GM23338 (cell line): ENCODE measurements around the gene AGAP1. TPM values are rescaled to one million over a fixed set of nuclear protein-coding genes. Genes with fewer than 3 reads are reported as not detected.

ENCODE experiments used
- ATAC-seq: fragments of 200-7000 bp; cut with Tn5 transposase; 3 replicates; pipeline ENCODE4 v1.9.1; 2020
- DNase-seq: peaks from one replicate; pipeline ENCODE4 v3.0.0-alpha.2; 2015; ENCODE audit warnings: low spot score
- H2AFZ ChIP-seq: fragments of 200-600 bp; sonication (generic); 2 replicates; pipeline ENCODE4 v1.8.0; 2016; ENCODE audit warnings: antibody characterized with exemption, mild to moderate bottlenecking, moderate library complexity
- H3F3A ChIP-seq: fragments of 200-600 bp; sonication (generic); replicated peaks from 2 replicates; pipeline ENCODE4 v1.8.0; 2017; ENCODE audit warnings: antibody characterized with exemption, mixed run types, low read depth
- H3K27ac ChIP-seq: fragments of 200-600 bp; sonication (generic); 2 replicates; pipeline ENCODE4 v1.6.1; 2016; ENCODE audit warnings: low read depth
- H3K27me3 ChIP-seq: fragments of 200-600 bp; sonication (generic); 2 replicates; pipeline ENCODE4 v1.8.0; 2016; ENCODE audit warnings: mild to moderate bottlenecking, mixed run types, moderate library complexity; ENCODE audit not compliant: insufficient read depth
- H3K36me3 ChIP-seq: fragments of 200-600 bp; sonication (generic); 2 replicates; pipeline ENCODE4 v1.8.0; 2016; ENCODE audit warnings: mild to moderate bottlenecking; ENCODE audit not compliant: insufficient read depth
- H3K4me1 ChIP-seq: fragments of 200-600 bp; sonication (generic); 2 replicates; pipeline ENCODE4 v1.8.0; 2016; ENCODE audit warnings: mild to moderate bottlenecking, moderate library complexity; ENCODE audit not compliant: insufficient read depth
- H3K4me2 ChIP-seq: fragments of 200-600 bp; sonication (generic); 2 replicates; pipeline ENCODE4 v1.7.1; 2017; ENCODE audit warnings: mixed run types
- H3K4me3 ChIP-seq: fragments of 200-600 bp; sonication (generic); 2 replicates; pipeline ENCODE4 v1.6.1; 2016; ENCODE audit warnings: mixed run types
- H3K79me2 ChIP-seq: fragments of 200-600 bp; sonication (generic); replicated peaks from 2 replicates; pipeline ENCODE4 v1.8.0; 2017; ENCODE audit warnings: mild to moderate bottlenecking; ENCODE audit not compliant: insufficient read depth
- H3K9me2 ChIP-seq: fragments of 200-600 bp; sonication (generic); 2 replicates; pipeline ENCODE4 v1.8.0; 2017; ENCODE audit not compliant: insufficient read depth
- H4K20me1 ChIP-seq: fragments of 200-600 bp; sonication (generic); replicated peaks from 2 replicates; pipeline ENCODE4 v1.8.0; 2017; ENCODE audit warnings: mild to moderate bottlenecking; ENCODE audit not compliant: insufficient read depth
- H3K27ac Mint-ChIP-seq: 2 replicates; pipeline ENCODE4 v1.8.0; 2020; ENCODE audit warnings: inconsistent platforms, mild to moderate bottlenecking, moderate library complexity, mixed read lengths
- H3K27me3 Mint-ChIP-seq: 3 replicates; pipeline ENCODE4 v1.8.0; 2022; ENCODE audit warnings: low read depth, mild to moderate bottlenecking, moderate library complexity, mixed read lengths, inconsistent platforms; ENCODE audit not compliant: insufficient read depth, poor library complexity
- H3K36me3 Mint-ChIP-seq: 3 replicates; pipeline ENCODE4 v1.8.0; 2021; ENCODE audit warnings: low read depth, mild to moderate bottlenecking, inconsistent platforms, moderate library complexity, mixed read lengths
- H3K4me1 Mint-ChIP-seq: 3 replicates; pipeline ENCODE4 v1.8.0; 2020; ENCODE audit warnings: mild to moderate bottlenecking, inconsistent platforms, mixed read lengths
- H3K4me3 Mint-ChIP-seq: 3 replicates; pipeline ENCODE4 v1.8.0; 2021; ENCODE audit warnings: moderate library complexity, mild to moderate bottlenecking, inconsistent platforms, mixed read lengths
- H3K9me3 Mint-ChIP-seq: 3 replicates; pipeline ENCODE4 v1.8.0; 2020; ENCODE audit warnings: moderate library complexity, mild to moderate bottlenecking, inconsistent platforms, mixed read lengths
- CREB1 ChIP-seq: fragments of 250-450 bp; sonication (Bioruptor Pico); IDR thresholded peaks from 2 replicates; pipeline ENCODE4 v1.5.0; 2020; ENCODE audit warnings: low read depth, mild to moderate bottlenecking, moderate library complexity
- CTCF ChIP-seq, 2 experiments: fragments of 200-600 bp in 1 of 2; sonication (generic) in 1 of 2; conservative IDR thresholded peaks; 2 replicates each; pipeline versions ENCODE4 v1.5.1 to v1.6.1; 2016 to 2017; ENCODE audit warnings: antibody characterized with exemption in 2 of 2, low read depth in 2 of 2, mild to moderate bottlenecking in 2 of 2, moderate library complexity in 1 of 2
- EZH2 ChIP-seq: fragments of 200-600 bp; sonication (generic); IDR thresholded peaks from one replicate; pipeline ENCODE4 v1.8.0; 2017; ENCODE audit warnings: antibody characterized with exemption, mild to moderate bottlenecking, low read depth; ENCODE audit not compliant: unreplicated experiment
- EZH2phosphoT487 ChIP-seq: fragments of 200-600 bp; sonication (generic); IDR thresholded peaks from one replicate; pipeline ENCODE4 v1.8.1; 2018; ENCODE audit warnings: antibody characterized with exemption; ENCODE audit not compliant: unreplicated experiment
- NANOG ChIP-seq: IDR thresholded peaks from 2 replicates; pipeline ENCODE4 v1.6.1; 2016; ENCODE audit warnings: antibody characterized with exemption, borderline replicate concordance
- POLR2AphosphoS5 ChIP-seq: IDR thresholded peaks from 2 replicates; pipeline ENCODE4 v1.6.1; 2016; ENCODE audit warnings: antibody characterized with exemption, low read depth
- REST ChIP-seq: IDR thresholded peaks from one replicate; pipeline ENCODE4 v1.6.1; 2018; ENCODE audit warnings: antibody characterized with exemption; ENCODE audit not compliant: unreplicated experiment
- STAT1 ChIP-seq: IDR thresholded peaks from one replicate; pipeline ENCODE4 v1.6.1; 2016; ENCODE audit warnings: antibody characterized with exemption; ENCODE audit not compliant: unreplicated experiment
- ZNF114 ChIP-seq: fragments of 250-450 bp; sonication (Bioruptor Pico); IDR thresholded peaks from 2 replicates; pipeline ENCODE4 v1.5.0; 2020; ENCODE audit warnings: mild to moderate bottlenecking, moderate library complexity
- ZNF331 ChIP-seq: fragments of 250-450 bp; sonication (Bioruptor Pico); IDR thresholded peaks from 2 replicates; pipeline ENCODE4 v1.5.0; 2020; ENCODE audit warnings: low read depth, mild to moderate bottlenecking, moderate library complexity
- ZNF462 ChIP-seq: fragments of 250-450 bp; sonication (Bioruptor Pico); IDR thresholded peaks from 2 replicates; pipeline ENCODE4 v1.5.0; 2020; ENCODE audit warnings: mild to moderate bottlenecking, moderate library complexity
- polyA plus RNA-seq: library from polyadenylated mRNA; unstranded; fragments of >200 nt; fragmentation: Nextera tagmentation; extraction: Ambion mirVana; gene quantifications from 2 replicates; pipeline ENCODE4 v1.2.1, GENCODE V29; 2016
- total RNA-seq: library from RNA; depleted of rRNA; stranded (reverse); fragments of >200 nt; shearing (Covaris generic); gene quantifications from 2 replicates; pipeline ENCODE4 v1.2.3, GENCODE V29; 2014
- TF ChIP-seq, protein P1 (sequence below): IDR thresholded peaks from 2 replicates; pipeline ENCODE4 v1.6.1; 2016; ENCODE audit warnings: antibody characterized with exemption

AGAP1 gene
- total and polyA plus RNA-seq, 2 experiments from 2014 or later = 13.3 to 27.9 TPM

DNA sequence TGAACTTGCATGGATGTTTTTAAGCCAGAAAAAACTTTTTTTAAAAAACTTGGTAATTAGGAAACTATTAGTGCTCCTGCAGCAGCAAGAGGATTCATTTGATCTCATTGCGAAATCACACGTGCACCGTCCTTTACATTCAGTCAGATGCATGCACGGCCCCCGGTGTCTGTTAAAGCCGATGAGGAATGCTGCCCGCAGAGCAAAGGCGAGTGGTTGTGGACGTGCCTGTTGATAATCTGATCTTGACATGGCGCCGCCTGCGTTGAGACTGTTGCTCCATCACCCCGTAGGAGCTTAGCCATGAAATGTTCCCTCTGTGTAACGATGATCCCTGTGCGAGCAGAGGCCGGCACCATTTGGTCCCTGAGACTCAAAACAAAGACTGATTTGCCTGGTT lies 374.4 kb downstream of the AGAP1 start:
- Mint-ChIP-seq H3K4me1 (peaks cover 43% of the 10 kb centered on the region), H3K9me3 (peaks cover 14% of the 10 kb centered on the region; the same call in 2 of the 3 replicates), H3K4me3 (no peak overlapping the region), H3K36me3 (peaks cover 16% of the 10 kb centered on the region; the same call in 2 of the 3 replicates), H3K27me3 (peaks cover 5% of the 10 kb centered on the region), H3K27ac (no peak overlapping the region)
- no peak overlapping the region for H3K4me2 ChIP-seq
- H3K9me2 ChIP-seq = no peaks in the 10 kb centered on the region
- no peak overlapping the region for H3K4me3 ChIP-seq
- DNase-seq (no peak), ATAC-seq (no peak)
- H3F3A ChIP-seq = no peaks in the 10 kb centered on the region
- TF ChIP-seq EZH2 (no peak), EZH2phosphoT487 (no peak), REST (no peak), STAT1 (no peak), POLR2AphosphoS5 (no peak), CTCF (conservative IDR thresholded peaks at IDR 0.05; ENCODE audit: low read depth in 2 of 2) (no peak), ZNF462 (CRISPR knock-in tag) (no peak), ZNF114 (CRISPR knock-in tag) (no peak), NANOG (no peak), ZNF331 (CRISPR knock-in tag) (no peak), CREB1 (CRISPR knock-in tag) (no peak)
- TF ChIP-seq, protein P1, sequence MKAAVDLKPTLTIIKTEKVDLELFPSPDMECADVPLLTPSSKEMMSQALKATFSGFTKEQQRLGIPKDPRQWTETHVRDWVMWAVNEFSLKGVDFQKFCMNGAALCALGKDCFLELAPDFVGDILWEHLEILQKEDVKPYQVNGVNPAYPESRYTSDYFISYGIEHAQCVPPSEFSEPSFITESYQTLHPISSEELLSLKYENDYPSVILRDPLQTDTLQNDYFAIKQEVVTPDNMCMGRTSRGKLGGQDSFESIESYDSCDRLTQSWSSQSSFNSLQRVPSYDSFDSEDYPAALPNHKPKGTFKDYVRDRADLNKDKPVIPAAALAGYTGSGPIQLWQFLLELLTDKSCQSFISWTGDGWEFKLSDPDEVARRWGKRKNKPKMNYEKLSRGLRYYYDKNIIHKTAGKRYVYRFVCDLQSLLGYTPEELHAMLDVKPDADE = no peak
- H3K4me1 ChIP-seq = peaks cover 26% of the 10 kb centered on the region
- H3K27me3 ChIP-seq = no peaks in the 10 kb centered on the region
- H3K79me2 ChIP-seq = 0 out of 2 replicates have a peak, but pooled peaks cover 4% of the 10 kb centered on the region
- no peaks in the 10 kb centered on the region for H4K20me1 ChIP-seq
- H2AFZ ChIP-seq = no peak overlapping the region
- H3K36me3 ChIP-seq = no peaks in the 10 kb centered on the region
- H3K27ac ChIP-seq = no peak overlapping the region
